Tongue (tissue), 2 donors: ENCODE results near the gene CAPNS1. TPM values are rescaled to one million over a fixed set of nuclear protein-coding genes. Genes with fewer than 3 reads are reported as not detected.
"Not testable (repeated sequence)": the region's sequence is repeated elsewhere in the genome, so short reads cannot be mapped to it uniquely, and the experiment has no call there.

Experiments used
- DNase-seq: peaks from one replicate; pipeline ENCODE4 v3.0.0-alpha.2; 2015
- total RNA-seq: library from RNA; depleted of rRNA; stranded (reverse); fragments of >200 nt; gene quantifications from one replicate; pipeline ENCODE4 v1.2.3, GENCODE V29; 2014

CAPNS1 gene
- total RNA-seq, 1 donor from 2014 or later, result 217 TPM

GRCh38 chr19:36114721-36115452 lies 25.0 kb upstream of the CAPNS1 start, which contains the start of gene POLR2I:
Gene POLR2I (minus strand): TSS chr19:36114875. CDS start chr19:36114856, 19 bp downstream.
- peak; percentile 100 for DNase-seq

GRCh38 chr19:36115453-36116343 lies 24.2 kb upstream of the CAPNS1 start, which contains the start of gene TBCB:
Gene TBCB (plus strand): TSS chr19:36115468. CDS start chr19:36115561, 93 bp downstream.
- DNase-seq, result no peak

GRCh38 chr19:36116344-36116637 lies 23.6 kb upstream of the CAPNS1 start:
- no peak for DNase-seq

GRCh38 chr19:36120092-36120983 lies 19.5 kb upstream of the CAPNS1 start:
- DNase-seq, result no peak

- no peak for DNase-seq
These were observed 18.9 kb upstream of the CAPNS1 start for GRCh38 chr19:36120984-36121358.

- DNase-seq, result no peak
These were observed 18.3 kb upstream of the CAPNS1 start for GRCh38 chr19:36121486-36122124.

- no peak for DNase-seq
These were observed 14.3 kb upstream of the CAPNS1 start for GRCh38 chr19:36125557-36125956.

- no peak for DNase-seq
These were observed 11.5 kb upstream of the CAPNS1 start for GRCh38 chr19:36128392-36128736.

- DNase-seq, result not testable (repeated sequence)
These were observed 8.6 kb upstream of the CAPNS1 start for GRCh38 chr19:36131221-36131620.

- DNase-seq, result not testable (repeated sequence)
These were observed 5.0 kb upstream of the CAPNS1 start for GRCh38 chr19:36134867-36135266.

GRCh38 chr19:36136964-36137686 lies 2.7 kb upstream of the CAPNS1 start:
- DNase-seq, result peak; percentile 42

- no peak for DNase-seq
These were observed 770 bp upstream of the CAPNS1 start for GRCh38 chr19:36139120-36139472.

- DNase-seq, result peak; percentile 85
These were observed 605 bp downstream of the CAPNS1 start for GRCh38 chr19:36140304-36141038.

GRCh38 chr19:36141039-36141927 lies 1.4 kb downstream of the CAPNS1 start:
- peak; percentile 89 for DNase-seq

- DNase-seq, result no peak
These were observed 2.2 kb downstream of the CAPNS1 start for GRCh38 chr19:36142046-36142445.

- DNase-seq, result no peak
These were observed 2.6 kb downstream of the CAPNS1 start for GRCh38 chr19:36142496-36142895.

GRCh38 chr19:36144624-36145023 lies 4.8 kb downstream of the CAPNS1 start:
- DNase-seq, result no peak

GRCh38 chr19:36149673-36150406 lies 10.0 kb downstream of the CAPNS1 start:
- peak; percentile 28 for DNase-seq

- DNase-seq, result no peak
These were observed 10.7 kb downstream of the CAPNS1 start for GRCh38 chr19:36150586-36150985.
